ENCODE data around the gene SRGN. TPM values are rescaled to one million over a fixed set of nuclear protein-coding genes. Genes with fewer than 3 reads are reported as not detected.

The SRGN gene
- total and polyA plus RNA-seq, 10 of the 15 experiments (the other 5 are each of a cell fraction or from before 2014, with no cell fraction given), result 382 to 2,414 (median 885) TPM

GRCh38 chr10:69051710-69052487 lies 36.0 kb upstream of the SRGN start (continued):
- TF ChIP-seq, protein P1, sequence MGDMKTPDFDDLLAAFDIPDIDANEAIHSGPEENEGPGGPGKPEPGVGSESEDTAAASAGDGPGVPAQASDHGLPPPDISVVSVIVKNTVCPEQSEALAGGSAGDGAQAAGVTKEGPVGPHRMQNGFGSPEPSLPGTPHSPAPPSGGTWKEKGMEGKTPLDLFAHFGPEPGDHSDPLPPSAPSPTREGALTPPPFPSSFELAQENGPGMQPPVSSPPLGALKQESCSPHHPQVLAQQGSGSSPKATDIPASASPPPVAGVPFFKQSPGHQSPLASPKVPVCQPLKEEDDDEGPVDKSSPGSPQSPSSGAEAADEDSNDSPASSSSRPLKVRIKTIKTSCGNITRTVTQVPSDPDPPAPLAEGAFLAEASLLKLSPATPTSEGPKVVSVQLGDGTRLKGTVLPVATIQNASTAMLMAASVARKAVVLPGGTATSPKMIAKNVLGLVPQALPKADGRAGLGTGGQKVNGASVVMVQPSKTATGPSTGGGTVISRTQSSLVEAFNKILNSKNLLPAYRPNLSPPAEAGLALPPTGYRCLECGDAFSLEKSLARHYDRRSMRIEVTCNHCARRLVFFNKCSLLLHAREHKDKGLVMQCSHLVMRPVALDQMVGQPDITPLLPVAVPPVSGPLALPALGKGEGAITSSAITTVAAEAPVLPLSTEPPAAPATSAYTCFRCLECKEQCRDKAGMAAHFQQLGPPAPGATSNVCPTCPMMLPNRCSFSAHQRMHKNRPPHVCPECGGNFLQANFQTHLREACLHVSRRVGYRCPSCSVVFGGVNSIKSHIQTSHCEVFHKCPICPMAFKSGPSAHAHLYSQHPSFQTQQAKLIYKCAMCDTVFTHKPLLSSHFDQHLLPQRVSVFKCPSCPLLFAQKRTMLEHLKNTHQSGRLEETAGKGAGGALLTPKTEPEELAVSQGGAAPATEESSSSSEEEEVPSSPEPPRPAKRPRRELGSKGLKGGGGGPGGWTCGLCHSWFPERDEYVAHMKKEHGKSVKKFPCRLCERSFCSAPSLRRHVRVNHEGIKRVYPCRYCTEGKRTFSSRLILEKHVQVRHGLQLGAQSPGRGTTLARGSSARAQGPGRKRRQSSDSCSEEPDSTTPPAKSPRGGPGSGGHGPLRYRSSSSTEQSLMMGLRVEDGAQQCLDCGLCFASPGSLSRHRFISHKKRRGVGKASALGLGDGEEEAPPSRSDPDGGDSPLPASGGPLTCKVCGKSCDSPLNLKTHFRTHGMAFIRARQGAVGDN (IDR thresholded peaks at IDR 0.05), result peak; percentile 58
- TF ChIP-seq SMAD1 (IDR thresholded peaks at IDR 0.05; ENCODE audit: low read depth, partially characterized antibody), result no peak
- peak; percentile 43 for TF ChIP-seq RUNX3 (IDR thresholded peaks at IDR 0.05; ENCODE audit: low read length)
- TF ChIP-seq ZBTB4 (CRISPR knock-in tag; IDR thresholded peaks at IDR 0.05), result no peak
- TF ChIP-seq, protein P2, sequence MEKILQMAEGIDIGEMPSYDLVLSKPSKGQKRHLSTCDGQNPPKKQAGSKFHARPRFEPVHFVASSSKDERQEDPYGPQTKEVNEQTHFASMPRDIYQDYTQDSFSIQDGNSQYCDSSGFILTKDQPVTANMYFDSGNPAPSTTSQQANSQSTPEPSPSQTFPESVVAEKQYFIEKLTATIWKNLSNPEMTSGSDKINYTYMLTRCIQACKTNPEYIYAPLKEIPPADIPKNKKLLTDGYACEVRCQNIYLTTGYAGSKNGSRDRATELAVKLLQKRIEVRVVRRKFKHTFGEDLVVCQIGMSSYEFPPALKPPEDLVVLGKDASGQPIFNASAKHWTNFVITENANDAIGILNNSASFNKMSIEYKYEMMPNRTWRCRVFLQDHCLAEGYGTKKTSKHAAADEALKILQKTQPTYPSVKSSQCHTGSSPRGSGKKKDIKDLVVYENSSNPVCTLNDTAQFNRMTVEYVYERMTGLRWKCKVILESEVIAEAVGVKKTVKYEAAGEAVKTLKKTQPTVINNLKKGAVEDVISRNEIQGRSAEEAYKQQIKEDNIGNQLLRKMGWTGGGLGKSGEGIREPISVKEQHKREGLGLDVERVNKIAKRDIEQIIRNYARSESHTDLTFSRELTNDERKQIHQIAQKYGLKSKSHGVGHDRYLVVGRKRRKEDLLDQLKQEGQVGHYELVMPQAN (conservative IDR thresholded peaks at IDR 0.05), result no peak
- peak; percentile 64 for TF ChIP-seq HDGF (IDR thresholded peaks at IDR 0.05)
- no peak for TF ChIP-seq ZBED1 (IDR thresholded peaks at IDR 0.05; ENCODE audit: borderline replicate concordance)
- no peak for TF ChIP-seq STAT1 (conservative IDR thresholded peaks at IDR 0.05)
- TF ChIP-seq, protein P3, sequence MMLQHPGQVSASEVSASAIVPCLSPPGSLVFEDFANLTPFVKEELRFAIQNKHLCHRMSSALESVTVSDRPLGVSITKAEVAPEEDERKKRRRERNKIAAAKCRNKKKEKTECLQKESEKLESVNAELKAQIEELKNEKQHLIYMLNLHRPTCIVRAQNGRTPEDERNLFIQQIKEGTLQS (IDR thresholded peaks at IDR 0.05; ENCODE audit: borderline replicate concordance, extremely low read depth, low read depth, low read length), result no peak
- TF ChIP-seq, protein P4, sequence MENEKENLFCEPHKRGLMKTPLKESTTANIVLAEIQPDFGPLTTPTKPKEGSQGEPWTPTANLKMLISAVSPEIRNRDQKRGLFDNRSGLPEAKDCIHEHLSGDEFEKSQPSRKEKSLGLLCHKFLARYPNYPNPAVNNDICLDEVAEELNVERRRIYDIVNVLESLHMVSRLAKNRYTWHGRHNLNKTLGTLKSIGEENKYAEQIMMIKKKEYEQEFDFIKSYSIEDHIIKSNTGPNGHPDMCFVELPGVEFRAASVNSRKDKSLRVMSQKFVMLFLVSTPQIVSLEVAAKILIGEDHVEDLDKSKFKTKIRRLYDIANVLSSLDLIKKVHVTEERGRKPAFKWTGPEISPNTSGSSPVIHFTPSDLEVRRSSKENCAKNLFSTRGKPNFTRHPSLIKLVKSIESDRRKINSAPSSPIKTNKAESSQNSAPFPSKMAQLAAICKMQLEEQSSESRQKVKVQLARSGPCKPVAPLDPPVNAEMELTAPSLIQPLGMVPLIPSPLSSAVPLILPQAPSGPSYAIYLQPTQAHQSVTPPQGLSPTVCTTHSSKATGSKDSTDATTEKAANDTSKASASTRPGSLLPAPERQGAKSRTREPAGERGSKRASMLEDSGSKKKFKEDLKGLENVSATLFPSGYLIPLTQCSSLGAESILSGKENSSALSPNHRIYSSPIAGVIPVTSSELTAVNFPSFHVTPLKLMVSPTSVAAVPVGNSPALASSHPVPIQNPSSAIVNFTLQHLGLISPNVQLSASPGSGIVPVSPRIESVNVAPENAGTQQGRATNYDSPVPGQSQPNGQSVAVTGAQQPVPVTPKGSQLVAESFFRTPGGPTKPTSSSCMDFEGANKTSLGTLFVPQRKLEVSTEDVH (IDR thresholded peaks at IDR 0.05; ENCODE audit: low read depth, partially characterized antibody), result no peak
- TF ChIP-seq STAT3 (IDR thresholded peaks at IDR 0.05; ENCODE audit: low read depth, low read length), result peak; percentile 25; the same call in 1 of the 2 replicates
- TF ChIP-seq FOXK2 (IDR thresholded peaks at IDR 0.05), result no peak
- no peak for TF ChIP-seq JUNB (IDR thresholded peaks at IDR 0.05)
- TF ChIP-seq NRF1 (conservative IDR thresholded peaks at IDR 0.05; ENCODE audit: low read depth, low read length), result no peak
- no peak for TF ChIP-seq MAX (IDR thresholded peaks at IDR 0.05; ENCODE audit: low read depth, low read length)
- TF ChIP-seq CBX3 (IDR thresholded peaks at IDR 0.05; ENCODE audit: borderline replicate concordance, low read depth), result no peak

All from GM12878 (cell line).